SIG-M5 treated with dmso at 0.1 percent for 504 hours (cell line): ENCODE results near the gene NDUFC2.
"Not testable (repeated sequence)": the region's sequence is repeated elsewhere in the genome, so short reads cannot be mapped to it uniquely, and the experiment has no call there.

ENCODE experiments used
- DNase-seq: peaks from one replicate; lab custom pipeline; 2025; ENCODE audit not compliant: unreplicated experiment; lab: John Stamatoyannopoulos, UW

The NDUFC2 gene

GRCh38 chr11:78056093-78056492, 23.6 kb downstream of the NDUFC2 start:
- DNase-seq: no peak

GRCh38 chr11:78054971-78055370, 24.7 kb downstream of the NDUFC2 start:
- DNase-seq: no peak

GRCh38 chr11:78050964-78051831, 28.5 kb downstream of the NDUFC2 start:
- DNase-seq: no peak

- no peak for DNase-seq
Observed at GRCh38 chr11:78049348-78049747, 30.3 kb downstream of the NDUFC2 start.

DNA sequence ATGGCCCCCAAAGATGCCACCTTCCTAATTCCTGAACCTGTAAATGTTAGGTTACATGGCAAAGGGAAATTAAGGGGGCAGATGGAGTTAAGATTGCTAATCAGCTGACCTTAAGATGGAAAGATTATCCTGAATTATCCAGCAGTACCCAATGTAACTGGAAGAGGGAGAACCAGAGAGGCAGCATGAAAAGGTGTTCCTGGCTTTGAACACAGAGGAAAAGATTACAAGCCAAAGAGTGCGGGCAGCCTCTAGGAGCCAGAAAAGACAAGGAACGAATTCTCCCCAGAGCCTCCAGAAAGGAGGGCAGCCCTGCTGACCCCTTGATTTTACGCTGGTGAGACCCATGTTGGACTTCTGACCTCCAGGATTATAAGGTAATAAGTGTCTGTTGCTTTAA, 31.1 kb downstream of the NDUFC2 start:
- DNase-seq: no peak

- no peak for DNase-seq
Observed at GRCh38 chr11:78046486-78046854, 33.2 kb downstream of the NDUFC2 start.

DNA sequence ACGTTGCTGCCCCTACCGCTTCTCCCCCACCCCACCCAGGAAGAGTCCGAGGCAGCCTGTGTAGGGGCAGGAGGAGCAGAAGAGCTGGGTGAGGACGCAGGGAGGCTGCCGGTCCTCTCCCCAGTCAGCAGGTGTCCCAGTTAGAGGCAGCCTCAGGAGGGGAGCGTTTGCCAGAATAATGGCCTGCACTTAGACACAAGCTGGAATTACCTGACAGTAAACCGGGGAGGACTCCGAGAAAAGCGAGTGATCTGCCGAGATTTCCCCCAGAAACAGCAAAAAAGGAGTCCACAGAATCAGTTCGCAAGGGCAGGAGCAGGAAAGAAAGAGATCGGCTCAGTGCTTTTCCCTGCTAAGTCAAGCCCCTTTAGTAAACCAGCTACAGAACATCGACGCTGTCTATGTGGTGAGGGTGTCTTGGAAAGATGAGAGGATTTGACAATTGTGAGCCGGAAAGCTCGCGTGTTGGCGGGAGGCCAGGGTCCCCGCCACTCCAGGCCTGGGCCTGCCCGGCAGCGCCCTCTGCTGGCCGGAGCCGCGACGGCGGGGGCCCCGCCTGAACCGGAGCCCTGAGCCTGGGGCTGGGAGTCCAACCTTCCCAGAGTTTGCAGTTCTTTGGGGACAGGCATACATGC, 33.7 kb downstream of the NDUFC2 start:
- DNase-seq: peak; percentile 34

- DNase-seq: no peak
Observed at GRCh38 chr11:78044706-78045105, 35.0 kb downstream of the NDUFC2 start.

- no peak for DNase-seq
Observed at GRCh38 chr11:78041843-78042440, 37.7 kb downstream of the NDUFC2 start.

GRCh38 chr11:78041380-78041719, 38.3 kb downstream of the NDUFC2 start:
- not testable (repeated sequence) for DNase-seq

GRCh38 chr11:78040691-78041379, 38.8 kb downstream of the NDUFC2 start:
- DNase-seq: no peak

GRCh38 chr11:78039919-78040671, 39.6 kb downstream of the NDUFC2 start:
- DNase-seq: no peak

GRCh38 chr11:78039391-78039918, 40.2 kb downstream of the NDUFC2 start:
- no peak for DNase-seq

GRCh38 chr11:78038697-78039313, 40.9 kb downstream of the NDUFC2 start:
- DNase-seq: no peak

GRCh38 chr11:78037825-78038620, 41.6 kb downstream of the NDUFC2 start:
- DNase-seq: no peak

- DNase-seq: peak; percentile 33
Observed at GRCh38 chr11:78037056-78037455, 42.6 kb downstream of the NDUFC2 start.

DNA sequence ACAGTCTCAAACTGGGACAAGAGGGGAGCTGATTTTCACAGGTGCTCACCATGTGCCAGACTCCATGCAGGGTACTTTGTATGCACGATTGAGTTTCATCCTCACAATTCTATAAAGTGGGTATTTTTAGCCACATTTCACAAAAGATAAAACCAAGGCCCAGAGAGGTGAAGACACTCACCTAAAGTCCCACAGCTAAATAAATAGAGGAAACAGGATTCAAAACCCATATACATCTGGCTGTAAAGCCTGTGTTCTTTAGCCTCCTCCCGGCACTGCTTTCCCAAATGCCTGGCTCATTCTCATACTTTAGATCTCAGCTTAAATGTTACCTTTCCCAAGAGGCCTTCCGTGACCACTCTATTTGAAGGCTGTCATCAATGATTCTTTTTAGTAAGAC, 43.3 kb downstream of the NDUFC2 start:
- DNase-seq: no peak

DNA sequence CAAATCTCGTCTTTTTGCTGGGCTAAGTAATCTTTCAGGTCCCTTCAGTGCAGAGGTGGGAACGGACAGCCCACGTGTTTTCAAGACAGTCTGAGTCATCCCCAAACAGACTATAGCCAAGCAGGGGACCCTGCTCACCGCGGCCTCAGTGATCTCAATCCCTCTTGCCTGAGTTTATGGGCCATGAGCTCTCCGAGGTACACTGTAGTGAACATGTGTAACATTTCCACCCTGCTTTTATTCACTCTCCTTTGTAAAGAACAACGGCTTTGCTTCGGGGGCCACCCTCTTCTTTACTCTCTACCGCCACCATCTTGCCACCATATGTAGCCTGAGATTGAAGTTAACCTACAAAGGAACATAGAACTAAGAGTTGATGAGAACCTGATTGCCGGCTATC, 45.0 kb downstream of the NDUFC2 start:
- DNase-seq: no peak

GRCh38 chr11:78033040-78033439, 46.6 kb downstream of the NDUFC2 start:
- DNase-seq: no peak
